Osteocyte (in vitro differentiated cells): Measurements from ENCODE around the gene ZMIZ1. TPM values are rescaled to one million over a fixed set of nuclear protein-coding genes. Genes with fewer than 3 reads are reported as not detected.

ENCODE experiments used
- DNase-seq: peaks from one replicate; pipeline ENCODE4 v3.0.0; 2021; ENCODE audit warnings: mixed read lengths; ENCODE audit not compliant: unreplicated experiment; ENCODE audit errors: extremely low spot score
- H3K27ac Mint-ChIP-seq: one replicate; pipeline ENCODE4 v1.8.0; 2021; ENCODE audit warnings: mild to moderate bottlenecking, mixed read lengths; ENCODE audit not compliant: unreplicated experiment
- H3K27me3 Mint-ChIP-seq: one replicate; pipeline ENCODE4 v1.8.0; 2021; ENCODE audit warnings: mixed read lengths; ENCODE audit not compliant: unreplicated experiment
- H3K36me3 Mint-ChIP-seq: one replicate; pipeline ENCODE4 v1.8.0; 2021; ENCODE audit warnings: mixed read lengths; ENCODE audit not compliant: unreplicated experiment
- H3K4me1 Mint-ChIP-seq: one replicate; pipeline ENCODE4 v1.8.0; 2021; ENCODE audit warnings: mixed read lengths; ENCODE audit not compliant: unreplicated experiment
- H3K4me3 Mint-ChIP-seq: one replicate; pipeline ENCODE4 v1.8.0; 2021; ENCODE audit warnings: mild to moderate bottlenecking, moderate library complexity, mixed read lengths; ENCODE audit not compliant: unreplicated experiment
- H3K9me3 Mint-ChIP-seq: one replicate; pipeline ENCODE4 v1.8.0; 2021; ENCODE audit warnings: mixed read lengths; ENCODE audit not compliant: unreplicated experiment
- CTCF ChIP-seq: fragments of 200-600 bp; sonication (generic); IDR thresholded peaks from 2 replicates; pipeline ENCODE4 v1.5.0; 2021; ENCODE audit warnings: antibody characterized with exemption, mild to moderate bottlenecking, moderate library complexity
- total RNA-seq: library from RNA; stranded (reverse); gene quantifications from 2 replicates; pipeline ENCODE4 v1.2.1, GENCODE V29; 2021

Gene ZMIZ1
- total RNA-seq, 1 donor from 2014 or later: 90.5 TPM

- no peak for TF ChIP-seq CTCF
- no peaks in the 10 kb centered on the region for H3K36me3 Mint-ChIP-seq
- no peak overlapping the region for H3K4me3 Mint-ChIP-seq
- DNase-seq: no peak
- H3K4me1 Mint-ChIP-seq: peaks cover 59% of the 10 kb centered on the region
- no peaks in the 10 kb centered on the region for H3K27me3 Mint-ChIP-seq
- no peak overlapping the region for H3K27ac Mint-ChIP-seq
- no peaks in the 10 kb centered on the region for H3K9me3 Mint-ChIP-seq
Measured at GRCh38 chr10:79105818-79106217, 37.1 kb downstream of the ZMIZ1 start.

- Mint-ChIP-seq H3K27ac (peak overlapping the region; percentile 47), H3K36me3 (no peaks in the 10 kb centered on the region), H3K4me1 (peaks cover 58% of the 10 kb centered on the region)
Measured at GRCh38 chr10:79106256-79107050, 37.7 kb downstream of the ZMIZ1 start.

GRCh38 chr10:79107736-79108264, 39.0 kb downstream of the ZMIZ1 start:
- no peak for TF ChIP-seq CTCF
- no peaks in the 10 kb centered on the region for H3K9me3 Mint-ChIP-seq
- no peak overlapping the region for H3K27ac Mint-ChIP-seq

More at GRCh38 chr10:79106256-79107050, 37.7 kb downstream of the ZMIZ1 start:
- no peak for TF ChIP-seq CTCF
- H3K4me3 Mint-ChIP-seq: no peak overlapping the region
- H3K27me3 Mint-ChIP-seq: no peaks in the 10 kb centered on the region
- no peak for DNase-seq
- H3K9me3 Mint-ChIP-seq: no peaks in the 10 kb centered on the region

GRCh38 chr10:79108728-79109127, 40.0 kb downstream of the ZMIZ1 start:
- H3K4me3 Mint-ChIP-seq: no peak overlapping the region
- H3K4me1 Mint-ChIP-seq: peaks cover 57% of the 10 kb centered on the region
- H3K36me3 Mint-ChIP-seq: peaks cover 3% of the 10 kb centered on the region
- H3K27ac Mint-ChIP-seq: no peak overlapping the region
- no peaks in the 10 kb centered on the region for H3K9me3 Mint-ChIP-seq
- no peak for DNase-seq
- TF ChIP-seq CTCF: no peak
- H3K27me3 Mint-ChIP-seq: no peaks in the 10 kb centered on the region

More at GRCh38 chr10:79107736-79108264, 39.0 kb downstream of the ZMIZ1 start:
- Mint-ChIP-seq H3K4me3 (no peak overlapping the region), H3K27me3 (no peaks in the 10 kb centered on the region), H3K4me1 (peaks cover 56% of the 10 kb centered on the region), H3K36me3 (peaks cover 3% of the 10 kb centered on the region)
- no peak for DNase-seq

GRCh38 chr10:79111427-79111826, 42.7 kb downstream of the ZMIZ1 start:
- Mint-ChIP-seq H3K4me1 (peaks cover 63% of the 10 kb centered on the region), H3K27me3 (no peaks in the 10 kb centered on the region), H3K27ac (peak overlapping the region; percentile 19), H3K9me3 (no peaks in the 10 kb centered on the region), H3K36me3 (peaks cover 3% of the 10 kb centered on the region), H3K4me3 (no peak overlapping the region)
- no peak for TF ChIP-seq CTCF
- DNase-seq: no peak
